GM23248 (cell line): Measurements from ENCODE around the gene RASAL2.

Experiments
- EZH2 ChIP-seq: fragments of 200-600 bp; sonication (generic); IDR thresholded peaks from 2 replicates; pipeline ENCODE4 v1.6.1; 2018; ENCODE audit warnings: antibody characterized with exemption, mild to moderate bottlenecking; ENCODE audit not compliant: insufficient read depth, poor library complexity, severe bottlenecking
- EZH2phosphoT487 ChIP-seq: fragments of 200-600 bp; sonication (generic); IDR thresholded peaks from 2 replicates; pipeline ENCODE4 v1.6.1; 2018; ENCODE audit warnings: antibody characterized with exemption, moderate library complexity, mild to moderate bottlenecking, low read depth; ENCODE audit not compliant: insufficient read depth

DNA sequence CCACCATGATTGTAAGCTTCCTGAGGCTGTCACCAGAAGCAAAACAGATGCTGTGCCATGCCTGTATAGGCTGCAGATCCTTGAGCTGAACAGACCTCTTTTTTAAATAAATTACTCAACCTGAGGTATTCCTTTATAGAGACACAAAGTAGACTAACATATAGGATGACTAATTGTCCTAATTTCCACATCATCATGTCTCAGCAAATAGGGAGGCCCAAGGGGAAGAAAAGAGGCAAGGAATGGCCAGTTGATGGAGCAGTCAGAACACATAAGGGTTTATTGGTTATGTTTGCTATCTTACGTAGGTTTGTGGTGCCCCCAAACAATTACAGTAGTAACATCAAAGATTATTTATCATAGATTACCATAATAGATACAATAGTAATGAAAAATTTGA is 126.2 kb downstream of the RASAL2 start:
- no peak for TF ChIP-seq EZH2phosphoT487
- TF ChIP-seq EZH2, result no peak
